Fibroblast of skin of left biceps (primary cell): Measurements from ENCODE around the gene ODR4.
A peak's percentile ranks its signal among the peaks of the same experiment; 100 is the strongest.
"Not testable (repeated sequence)": the region's sequence is repeated elsewhere in the genome, so short reads cannot be mapped to it uniquely, and the experiment has no call there.

Experiments
- DNase-seq, 2 experiments: peaks; one replicate each; pipeline ENCODE4 v3.0.0-alpha.2; 2013; ENCODE audit warnings: low read depth in 2 of 2

Gene ODR4

DNA sequence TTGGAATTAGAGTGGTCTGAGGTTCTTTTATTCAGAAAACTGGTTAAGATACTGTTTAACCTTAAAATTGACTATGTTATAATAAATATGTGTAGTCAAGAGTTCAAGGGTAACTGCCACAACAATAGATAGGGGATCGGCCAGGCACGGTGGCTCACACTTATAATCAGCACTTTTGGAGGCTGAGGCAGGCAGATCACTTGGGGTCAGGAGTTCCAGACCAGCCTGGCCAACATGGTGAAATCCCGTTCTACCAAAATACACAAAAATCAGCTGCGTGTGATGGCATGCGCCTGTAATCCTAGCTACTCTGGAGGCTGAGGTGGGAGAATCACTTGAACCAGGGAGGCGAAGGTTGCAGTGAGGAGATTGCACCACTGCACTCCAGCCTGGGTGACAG is 45.8 kb downstream of the ODR4 start:
- no peak for DNase-seq

DNA sequence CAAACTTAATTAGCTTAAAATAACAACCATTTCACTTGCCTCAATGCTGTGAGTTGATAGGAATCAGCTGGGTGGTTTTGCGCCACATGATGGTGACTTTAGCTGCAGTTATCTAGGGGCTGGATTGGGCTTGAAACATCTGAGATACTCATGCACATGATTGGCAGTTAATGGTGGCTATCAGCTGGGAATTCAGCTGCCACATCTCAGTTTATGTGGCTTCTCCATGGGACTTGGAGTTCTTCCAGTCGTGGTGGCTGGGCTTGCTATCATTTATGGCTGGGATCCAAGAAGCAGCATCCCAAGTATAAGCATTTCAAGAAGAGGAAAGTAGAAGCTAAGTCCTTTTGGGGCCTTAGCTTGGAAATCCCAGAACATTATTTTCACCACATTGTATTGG is 48.9 kb downstream of the ODR4 start:
- DNase-seq = no peak

DNA sequence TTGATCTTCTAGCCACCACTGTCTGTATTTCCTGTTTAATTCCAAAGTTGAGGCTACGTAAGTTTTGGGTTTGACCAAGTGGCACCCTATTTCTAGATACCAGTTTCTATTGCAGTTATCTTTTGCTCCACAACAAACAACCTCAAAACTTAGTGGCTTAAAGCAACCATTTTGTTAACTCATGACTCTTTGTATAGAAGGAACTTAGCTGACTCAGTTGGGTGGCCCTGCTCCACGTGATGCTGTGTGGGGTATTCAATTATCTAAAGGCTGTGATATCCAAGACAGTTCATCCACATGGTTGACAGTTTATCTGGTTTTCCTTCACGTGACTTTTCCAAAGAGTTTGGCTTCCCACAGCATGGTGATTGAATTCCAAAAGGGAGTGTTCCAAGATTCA is 50.5 kb downstream of the ODR4 start:
- no peak for DNase-seq

DNA sequence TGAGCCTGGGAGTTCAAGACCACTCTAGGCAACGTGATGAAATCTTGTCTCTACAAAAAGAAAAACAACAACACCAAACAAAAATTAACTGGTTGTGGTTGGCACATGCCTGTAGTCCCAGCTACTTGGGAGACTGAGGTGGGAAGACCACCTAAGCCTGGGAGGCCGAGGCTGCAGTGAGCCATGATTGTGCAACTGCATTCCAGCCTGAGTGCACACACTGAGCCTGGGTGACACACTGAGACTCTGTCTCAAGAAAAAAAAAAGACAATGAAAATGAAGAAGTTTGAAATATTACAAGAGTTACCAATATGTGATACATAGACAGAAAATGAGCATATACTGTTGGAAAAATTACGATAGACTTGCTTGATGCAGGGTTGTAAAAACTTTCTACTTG is 53.4 kb downstream of the ODR4 start:
- no peak for DNase-seq

DNA sequence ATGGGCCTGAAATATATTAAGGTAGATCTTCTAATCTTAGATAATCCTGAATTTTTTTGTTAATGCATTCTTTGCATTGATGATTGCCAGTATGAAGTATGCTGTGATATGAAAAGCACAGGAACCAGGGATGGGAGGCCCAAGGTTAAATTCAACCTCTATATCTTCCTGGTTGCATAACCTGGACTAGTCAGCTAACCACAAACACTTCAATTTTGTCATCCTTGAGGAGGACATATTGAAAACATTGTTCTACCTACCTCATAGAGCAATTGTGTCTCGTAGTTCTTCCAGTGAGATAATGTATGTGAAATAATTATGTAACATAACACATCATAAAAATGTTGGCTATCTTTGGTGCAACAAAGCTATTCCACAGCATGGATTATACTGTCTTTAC is 59.7 kb downstream of the ODR4 start:
- no peak for DNase-seq

DNA sequence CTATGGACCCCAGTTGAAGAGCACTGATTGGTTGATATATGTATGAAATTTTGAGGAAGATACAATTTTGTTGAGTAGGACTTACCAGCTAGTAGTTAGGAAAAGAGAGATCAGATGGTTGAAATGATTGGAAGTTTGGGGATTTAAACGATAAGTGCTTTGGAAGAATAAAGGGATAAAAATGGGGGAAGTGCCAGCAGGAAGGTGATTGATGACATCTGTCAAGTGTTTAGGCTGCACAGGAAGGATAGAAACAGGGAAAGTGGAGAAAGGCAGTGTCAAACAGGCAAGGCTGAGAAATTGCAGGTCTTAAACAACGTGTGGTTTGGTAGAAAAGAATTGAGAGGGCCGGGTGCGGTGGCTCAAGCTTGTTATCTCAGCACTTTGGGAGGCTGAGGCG is 62.9 kb downstream of the ODR4 start:
- DNase-seq = no peak

DNA sequence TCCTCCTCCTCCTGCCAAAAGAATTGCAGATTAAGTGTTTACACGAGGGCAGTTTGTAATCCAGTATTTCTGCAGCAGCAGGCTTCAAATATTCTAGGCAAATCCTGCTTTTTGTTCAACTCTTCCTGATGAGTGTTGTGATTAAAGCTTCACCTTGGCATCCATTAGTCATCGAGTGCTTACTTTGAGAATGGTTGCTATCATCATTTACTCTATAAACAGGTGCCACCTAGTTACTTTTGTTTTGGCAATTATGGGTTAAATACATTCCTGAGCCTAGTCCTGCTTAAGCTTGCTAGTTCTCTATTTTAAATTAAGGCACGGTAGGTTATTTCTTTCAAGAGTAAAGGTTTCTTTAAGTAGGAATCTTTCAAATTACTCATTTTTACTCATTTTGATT is 64.9 kb downstream of the ODR4 start:
- no peak for DNase-seq

DNA sequence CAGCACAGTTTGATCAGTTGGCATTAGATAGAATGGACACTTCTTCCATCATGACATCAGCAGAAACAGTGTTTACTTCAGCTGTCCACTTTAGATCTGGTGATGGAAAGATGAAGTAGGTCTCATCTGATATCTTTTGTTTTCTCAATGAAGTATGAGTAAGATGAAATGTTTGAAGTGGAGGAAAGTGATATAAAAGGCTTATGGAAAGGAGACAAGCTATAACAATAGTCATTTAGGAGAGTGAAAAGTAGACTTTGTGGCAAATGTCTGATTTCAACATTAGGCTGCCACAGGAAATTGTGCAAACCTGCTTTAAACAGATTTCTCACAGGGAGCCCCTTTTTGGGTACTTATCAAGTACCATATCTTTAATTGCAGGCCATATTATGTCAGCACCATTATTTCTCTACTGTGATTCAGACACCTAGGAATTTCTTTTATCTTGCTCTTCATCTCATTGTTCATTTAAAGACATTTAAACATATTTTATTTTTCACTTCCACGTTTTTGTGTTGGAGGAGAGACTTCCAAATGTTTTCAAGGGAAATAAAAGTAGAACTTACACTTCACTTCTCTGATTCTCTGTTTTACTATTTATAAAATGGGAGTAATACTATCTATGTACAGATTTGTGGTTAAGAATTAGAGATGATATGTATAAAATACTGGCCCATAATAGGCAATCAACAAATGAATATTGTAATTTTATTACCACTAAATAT is 67.2 kb downstream of the ODR4 start:
- DNase-seq = peak in 1 of 2 experiments; percentile 46

DNA sequence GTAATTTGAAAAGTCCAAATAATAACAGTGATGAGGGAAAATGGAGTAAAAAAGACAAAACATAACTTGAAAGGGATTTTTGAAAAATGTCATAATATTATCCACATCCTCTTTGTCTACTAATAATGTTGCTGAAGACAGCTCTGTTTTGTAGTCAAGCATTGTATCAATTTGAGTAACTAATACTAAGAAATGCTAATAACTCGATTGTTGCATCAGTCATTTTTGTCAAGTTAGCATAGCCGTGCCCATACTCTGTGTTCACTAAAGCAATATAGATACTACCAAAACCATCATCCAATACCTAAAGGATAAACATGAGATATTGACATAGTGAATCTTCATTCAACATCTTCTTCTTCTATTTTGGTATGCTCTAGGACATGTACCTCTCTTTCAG is 68.0 kb downstream of the ODR4 start:
- no peak for DNase-seq

DNA sequence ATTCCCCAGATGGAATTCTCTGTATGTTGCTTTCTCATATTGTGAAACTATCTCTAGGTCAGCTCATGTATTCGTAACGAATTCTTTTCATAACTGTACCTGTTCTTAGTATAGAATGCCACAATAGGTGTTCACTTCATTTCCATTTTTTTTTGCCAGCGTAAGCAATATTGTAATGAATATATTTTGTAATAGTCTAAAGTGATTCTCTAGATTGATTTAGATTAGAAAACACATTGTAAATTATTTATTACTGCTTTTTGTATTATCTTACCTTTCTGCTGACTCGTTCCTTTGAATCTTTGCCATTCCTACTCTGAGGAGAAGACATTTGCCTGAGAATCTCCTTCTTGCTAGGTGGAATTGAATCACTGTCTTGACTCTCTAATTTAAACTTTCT is 70.5 kb downstream of the ODR4 start:
- DNase-seq = no peak

DNA sequence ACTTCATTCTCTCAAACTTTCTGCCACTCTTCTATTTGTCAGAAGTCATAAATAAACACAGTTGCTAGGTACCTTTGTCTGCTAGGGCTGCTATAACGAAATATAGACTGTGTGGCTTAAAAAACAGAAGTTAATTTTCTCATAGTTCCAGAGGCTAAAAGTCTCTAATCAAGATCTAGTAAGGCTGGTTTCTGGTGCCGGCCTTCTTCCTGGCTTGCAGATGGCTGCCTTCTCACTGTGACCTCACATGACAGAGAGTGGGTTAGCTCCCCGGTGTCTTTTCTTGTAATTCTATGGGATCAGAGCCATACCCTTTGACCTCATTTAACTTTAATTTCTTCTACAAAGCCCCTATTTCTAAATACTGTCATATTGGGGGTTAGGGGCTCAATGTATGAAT is 79.3 kb downstream of the ODR4 start:
- DNase-seq = no peak

DNA sequence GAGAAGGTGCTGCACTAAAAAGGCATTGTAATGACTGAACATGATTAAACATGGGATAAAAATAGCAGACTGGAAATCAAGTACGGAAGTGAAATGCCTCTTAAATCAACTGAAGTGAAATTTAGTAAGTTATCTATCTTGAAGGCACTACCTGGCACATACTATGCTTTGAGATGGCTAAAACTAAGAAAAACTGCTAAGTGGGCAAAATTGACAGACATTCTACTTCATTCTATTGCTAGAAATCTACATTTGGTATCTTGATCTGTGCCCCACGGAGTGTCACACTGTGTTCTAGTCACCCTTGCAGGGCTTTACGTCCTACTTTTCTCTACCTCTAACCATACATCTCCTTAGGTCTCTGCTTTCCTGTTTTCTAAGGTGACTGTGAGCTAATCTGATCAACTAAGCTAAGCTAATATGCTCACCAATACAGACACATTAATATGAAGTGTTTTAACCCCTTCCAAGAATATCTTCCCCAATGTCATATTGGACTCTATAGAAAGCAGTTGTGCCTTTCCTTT is 81.2 kb downstream of the ODR4 start:
- no peak for DNase-seq

DNA sequence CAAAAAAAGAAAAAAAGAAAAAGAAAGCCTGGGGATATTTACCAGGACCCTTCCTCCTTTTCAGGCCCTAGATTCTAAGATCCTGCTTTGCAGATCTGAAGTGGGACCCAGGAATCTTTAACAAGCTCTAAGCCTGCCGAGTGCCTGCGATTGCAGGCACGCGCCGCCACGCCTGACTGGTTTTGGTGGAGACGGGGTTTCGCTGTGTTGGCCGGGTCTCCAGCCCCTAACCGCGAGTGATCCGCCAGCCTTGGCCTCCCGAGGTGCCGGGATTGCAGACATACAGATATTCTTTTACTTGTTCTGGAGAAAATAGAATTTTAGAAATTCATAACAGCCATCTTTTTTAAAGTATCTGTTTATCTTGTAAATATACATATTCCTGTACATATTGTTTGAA is 83.5 kb downstream of the ODR4 start:
- DNase-seq = not testable (repeated sequence)

DNA sequence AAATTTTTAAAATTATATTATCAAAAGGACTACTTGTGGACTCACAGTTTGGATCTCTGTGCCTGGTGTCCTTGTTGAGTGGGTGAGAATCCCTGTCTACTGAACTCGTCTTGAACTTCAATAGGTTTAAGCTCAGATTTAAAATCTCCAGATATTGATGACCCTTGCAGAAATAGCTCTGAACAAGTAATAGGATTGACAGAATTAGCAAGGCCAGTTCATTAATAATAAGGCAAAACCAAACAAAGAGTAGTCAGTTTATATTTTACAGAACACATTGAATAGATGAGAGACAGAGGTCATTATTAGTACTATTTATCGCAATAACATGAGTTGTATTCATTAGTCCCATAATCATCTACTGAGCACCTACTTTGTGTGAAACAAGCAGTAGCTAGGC is 85.4 kb downstream of the ODR4 start, which contains the start of gene PDC:
PDC (minus strand) TSS at position 101 of the 400 bp plus-strand sequence. CDS start 11,655 bp downstream, outside the sequence.
- no peak for DNase-seq

DNA sequence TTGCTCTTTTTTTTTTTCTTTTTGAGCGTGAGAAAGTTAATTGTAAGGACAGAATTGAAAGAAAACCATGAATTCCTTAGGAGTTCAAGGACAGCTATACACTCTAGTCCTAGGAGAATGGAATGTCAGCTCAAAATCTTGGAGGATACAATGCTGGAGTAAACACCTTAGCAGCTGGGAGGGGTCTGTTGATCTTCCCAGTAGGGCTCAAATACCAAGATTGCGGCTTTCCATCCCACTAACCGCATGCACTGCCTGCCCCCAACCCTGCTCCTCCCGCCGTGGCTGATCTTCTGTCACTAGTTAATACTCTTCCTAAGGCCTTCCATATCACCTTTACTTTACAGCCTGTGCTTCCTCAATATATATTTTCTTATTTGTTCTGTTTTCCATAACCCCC is 87.9 kb downstream of the ODR4 start:
- no peak for DNase-seq

DNA sequence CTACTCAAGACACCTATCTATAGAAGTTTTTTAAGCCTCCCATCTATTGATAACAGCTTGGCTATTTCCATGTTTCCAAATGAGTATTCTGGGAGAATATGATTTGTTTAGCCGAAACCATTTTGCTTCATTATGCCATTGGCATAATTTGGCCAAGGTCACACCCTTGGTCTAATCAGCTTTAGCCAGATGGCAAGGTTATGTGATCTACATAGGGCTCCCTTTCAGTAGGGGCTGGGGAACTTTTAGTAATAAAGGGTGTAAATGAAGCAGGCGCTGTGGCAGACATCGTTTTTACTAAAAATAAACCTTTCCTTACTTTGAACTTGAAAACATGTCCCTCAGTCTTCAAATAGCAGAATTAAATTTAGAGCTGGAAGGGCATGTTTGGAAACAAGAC is 88.3 kb downstream of the ODR4 start:
- no peak for DNase-seq

DNA sequence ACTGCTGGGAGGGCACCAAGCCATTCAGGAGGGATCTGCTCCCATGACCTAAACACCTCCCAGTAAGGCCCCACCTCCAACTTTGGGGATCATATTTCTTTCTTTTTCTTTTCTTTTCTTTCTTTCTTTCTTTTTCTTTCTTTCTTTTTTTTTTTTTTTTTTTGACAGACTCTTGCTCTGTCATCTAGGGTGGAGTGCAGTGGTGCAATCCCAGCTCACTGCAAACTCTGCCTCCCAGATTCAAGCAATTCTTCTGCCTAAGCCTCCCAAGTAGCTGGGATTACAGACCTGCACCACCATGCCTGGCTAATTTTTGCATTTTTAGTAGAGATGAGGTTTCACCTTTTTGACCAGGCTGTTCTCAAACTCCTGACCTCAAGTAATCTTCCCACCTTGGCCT is 89.9 kb downstream of the ODR4 start:
- DNase-seq = not testable (repeated sequence)

DNA sequence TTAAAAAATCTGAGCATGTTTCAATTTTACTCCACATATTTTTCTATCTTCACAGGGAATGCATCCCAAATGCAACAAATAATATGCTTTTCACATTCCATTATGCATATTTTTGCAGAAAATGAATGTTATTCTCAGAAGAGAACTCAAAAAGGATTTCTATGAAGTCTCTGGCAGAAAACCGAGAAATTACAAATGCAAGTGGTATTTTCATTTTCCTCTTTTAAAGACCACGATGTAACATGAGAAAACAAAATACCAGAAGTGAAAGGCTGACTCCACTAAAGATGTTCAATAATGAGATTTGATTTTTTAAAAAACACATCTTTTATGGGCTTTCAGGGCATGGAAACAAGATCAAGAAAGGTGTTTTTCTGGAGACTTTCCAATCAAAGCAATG is 90.3 kb downstream of the ODR4 start:
- DNase-seq = no peak
